Eye (tissue), 1 donor: ENCODE measurements around the gene SLC9A8.
"Not testable (repeated sequence)": the region's sequence is repeated elsewhere in the genome, so short reads cannot be mapped to it uniquely, and the experiment has no call there.

ENCODE experiments used
- DNase-seq: peaks from one replicate; pipeline ENCODE4 v3.0.0-alpha.2; 2015

Gene SLC9A8

DNA sequence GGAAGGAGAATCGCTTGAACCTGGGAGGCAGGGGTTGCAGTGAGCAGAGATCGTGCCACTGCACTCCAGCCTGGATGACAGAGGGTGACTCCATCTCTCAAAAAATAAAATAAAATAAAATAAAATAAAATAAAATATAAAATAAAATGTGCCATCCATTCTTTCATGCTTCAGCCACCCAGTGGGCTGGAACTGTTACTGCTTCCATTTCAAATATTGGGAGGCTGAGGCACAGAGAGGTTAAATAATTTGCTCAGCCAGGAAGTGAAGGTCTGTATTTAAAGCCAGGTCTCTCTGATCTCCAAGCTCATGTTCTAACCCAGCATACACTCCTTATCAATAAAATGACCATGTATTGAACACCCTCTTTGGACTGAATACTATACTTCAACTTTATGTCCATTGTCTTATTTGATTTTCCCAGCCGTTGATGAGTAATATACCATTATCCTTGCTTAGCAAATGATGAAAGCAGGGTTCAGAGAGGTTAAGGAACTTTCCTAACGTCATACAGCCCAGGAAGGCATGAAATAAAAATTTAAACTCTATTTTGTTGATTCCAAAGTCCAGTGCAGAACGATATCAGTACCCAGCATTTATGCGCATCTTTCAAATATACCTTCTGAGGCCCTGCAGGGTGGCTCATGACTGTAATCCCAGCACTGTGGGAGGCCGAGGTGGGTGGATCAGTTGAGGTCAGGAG lies 25.8 kb upstream of the SLC9A8 start:
- DNase-seq: no peak

DNA sequence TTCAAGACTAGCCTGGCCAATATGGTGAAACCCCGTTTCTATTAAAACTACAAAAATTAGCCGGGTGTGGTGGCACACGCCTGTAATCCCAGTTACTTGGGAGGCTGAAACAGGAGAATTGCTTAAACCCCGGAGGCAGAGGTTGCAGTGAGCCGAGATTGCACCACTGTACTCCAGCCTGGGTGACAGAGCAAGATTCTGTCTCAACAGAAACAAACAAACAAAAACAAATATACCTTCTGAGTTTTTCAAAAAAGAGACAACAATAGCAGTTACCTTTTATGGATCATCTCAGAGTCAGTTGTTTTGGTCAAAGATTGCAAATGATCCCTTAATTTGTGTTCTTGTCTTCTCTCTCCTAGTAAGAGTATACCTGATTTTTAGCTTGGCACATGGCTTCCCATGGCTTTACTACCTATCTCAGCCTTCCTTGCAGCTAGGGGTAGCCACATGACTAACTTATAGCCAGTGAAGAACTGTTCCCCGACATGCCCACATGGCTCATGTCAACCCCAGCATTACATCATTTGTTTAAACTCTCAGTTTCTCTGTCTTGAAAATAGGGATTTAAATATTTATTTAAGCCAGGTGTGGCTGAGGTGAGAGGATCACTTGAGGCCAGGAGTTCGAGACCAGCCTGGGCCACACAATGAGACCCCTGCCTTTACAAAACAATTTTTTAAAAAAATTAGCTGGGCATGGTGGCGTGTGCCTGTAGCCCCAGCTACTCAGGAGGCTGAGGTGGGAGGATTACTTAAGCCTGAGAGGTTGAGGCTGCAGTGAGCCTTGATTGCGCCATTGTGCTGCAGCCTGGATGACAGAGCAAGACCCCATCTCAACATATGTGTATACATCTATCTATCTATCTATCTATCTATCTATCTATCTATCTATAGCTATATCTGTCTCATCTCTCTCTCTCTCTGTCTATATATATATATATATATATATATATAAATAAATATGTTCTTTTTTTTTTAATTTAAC lies 25.0 kb upstream of the SLC9A8 start:
- DNase-seq: no peak

DNA sequence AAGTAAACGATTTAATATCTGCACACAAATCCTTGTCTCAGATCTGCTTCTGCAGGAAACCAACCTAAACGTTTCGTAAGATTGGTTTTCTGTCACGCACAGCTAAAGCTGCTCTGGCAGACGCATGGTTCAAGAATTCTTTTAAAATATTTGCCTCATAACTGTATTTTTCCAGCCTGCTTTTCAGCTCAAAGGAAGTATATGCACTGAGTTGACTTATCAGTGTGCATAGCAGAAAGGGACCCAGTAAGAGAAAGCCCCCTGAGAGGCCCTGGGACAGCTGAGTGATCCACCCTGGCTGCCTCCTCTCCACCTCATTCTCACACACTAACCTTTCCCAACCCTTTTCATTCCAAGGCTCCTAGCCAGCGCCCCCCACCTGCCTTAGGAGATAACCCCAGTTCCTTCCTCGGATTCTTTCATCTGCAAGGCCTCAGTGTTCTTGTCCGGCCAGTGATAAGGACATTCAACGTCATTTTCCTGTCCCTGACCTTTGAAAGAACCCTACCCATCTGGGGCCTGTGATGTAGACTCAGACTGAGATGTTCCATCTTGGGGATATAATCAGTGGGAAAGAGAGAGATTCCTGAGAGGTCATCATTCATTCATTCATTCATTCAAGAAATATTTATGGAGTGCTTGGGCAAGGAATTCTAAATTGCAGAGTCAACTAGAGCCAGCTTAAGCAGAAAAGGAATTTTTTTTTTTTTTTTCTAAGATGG lies 22.4 kb upstream of the SLC9A8 start:
- DNase-seq: peak; percentile 14

DNA sequence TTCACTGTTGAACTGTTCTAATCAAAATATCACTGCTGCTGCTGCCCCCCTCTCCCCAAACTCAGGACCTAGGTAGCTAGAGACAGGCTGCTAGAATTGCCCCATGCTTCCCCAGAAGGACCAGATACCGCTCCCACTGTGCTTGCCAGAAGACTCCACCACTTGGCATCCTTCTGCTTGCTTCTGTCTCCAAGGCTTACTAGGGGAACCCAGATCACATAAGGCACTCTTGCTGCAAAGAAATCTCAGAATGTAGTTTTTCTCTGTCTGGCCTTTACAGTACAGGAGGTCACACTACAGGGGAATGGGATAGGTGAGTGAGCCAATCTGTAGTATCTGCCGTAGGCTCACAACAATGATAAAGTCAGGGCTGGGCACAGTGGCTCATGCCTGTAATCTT lies 21.5 kb upstream of the SLC9A8 start:
- DNase-seq: no peak

DNA sequence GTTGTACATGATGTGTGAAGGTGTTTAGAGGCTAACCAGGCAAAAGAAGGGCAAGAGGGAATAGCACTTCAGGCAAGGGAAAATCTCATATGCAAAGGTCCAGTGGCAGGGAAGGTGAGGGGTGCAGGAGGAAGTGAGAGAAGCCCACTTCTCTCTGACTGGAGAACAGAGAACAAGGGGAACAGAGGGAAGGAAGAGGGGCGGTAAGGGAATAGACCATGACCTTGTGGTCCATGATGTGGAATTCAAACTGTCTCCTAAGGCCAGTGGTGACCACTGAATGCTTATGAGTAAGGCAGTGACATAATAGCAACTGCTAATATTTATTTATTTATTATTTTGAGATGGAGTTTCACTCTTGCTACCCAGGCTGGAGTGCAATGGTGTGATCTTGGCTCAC lies 20.6 kb upstream of the SLC9A8 start:
- DNase-seq: no peak

DNA sequence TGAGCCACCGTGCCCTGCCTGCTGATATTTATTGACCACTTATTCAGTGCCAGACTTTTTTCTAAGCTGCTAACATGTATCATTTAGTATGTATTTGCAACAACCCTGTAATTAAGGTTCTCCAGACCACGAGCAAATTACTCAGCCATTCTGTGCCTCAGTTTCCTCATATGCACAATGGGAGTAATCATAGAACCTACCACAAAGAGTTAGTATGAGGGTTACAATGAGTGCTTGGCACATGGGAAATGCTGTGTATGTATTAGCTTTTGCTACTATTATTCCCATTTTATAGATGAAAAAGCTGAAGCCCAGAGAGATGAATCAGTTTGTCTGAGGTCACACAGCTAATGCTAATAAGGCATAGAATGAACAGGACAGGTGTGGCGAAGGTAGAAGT lies 20.0 kb upstream of the SLC9A8 start:
- DNase-seq: no peak

DNA sequence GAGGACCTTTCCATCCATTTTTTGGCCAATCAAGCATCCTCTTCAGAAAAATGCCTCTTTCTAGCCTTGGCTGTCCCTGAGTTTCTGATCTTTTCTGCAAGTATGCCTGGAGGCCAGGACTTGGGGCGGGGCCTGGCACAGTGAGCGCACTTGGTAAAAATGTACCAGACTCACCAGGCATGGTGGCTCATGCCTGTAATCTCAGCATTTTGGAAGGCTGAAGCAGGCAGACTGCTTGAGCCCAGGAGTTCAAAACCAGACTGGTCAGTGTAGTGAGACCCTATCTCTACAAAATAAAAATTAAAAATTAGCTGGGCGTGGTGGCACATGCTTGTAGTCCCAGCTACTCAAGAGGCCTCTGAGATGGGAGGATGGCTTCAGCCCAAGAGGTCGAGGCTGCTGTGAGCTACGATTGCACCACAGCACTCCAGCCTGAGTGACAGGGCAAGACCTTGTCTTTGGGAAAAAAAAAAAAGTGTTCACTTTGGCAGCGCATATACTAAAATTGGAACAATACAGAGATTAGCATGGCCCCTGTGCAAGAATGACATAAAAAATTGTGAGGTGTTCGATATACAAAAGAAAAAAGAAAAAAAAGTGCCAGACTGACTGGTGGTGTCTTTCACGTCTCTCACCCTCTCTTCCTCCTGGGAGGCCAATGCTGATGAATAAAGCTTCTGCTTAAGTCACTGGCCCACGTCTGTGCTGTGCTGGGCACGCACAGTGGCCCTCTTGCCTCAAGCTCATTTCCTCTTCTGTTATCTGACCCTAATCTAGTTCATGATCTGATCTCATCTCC lies 18.1 kb upstream of the SLC9A8 start:
- DNase-seq: no peak

DNA sequence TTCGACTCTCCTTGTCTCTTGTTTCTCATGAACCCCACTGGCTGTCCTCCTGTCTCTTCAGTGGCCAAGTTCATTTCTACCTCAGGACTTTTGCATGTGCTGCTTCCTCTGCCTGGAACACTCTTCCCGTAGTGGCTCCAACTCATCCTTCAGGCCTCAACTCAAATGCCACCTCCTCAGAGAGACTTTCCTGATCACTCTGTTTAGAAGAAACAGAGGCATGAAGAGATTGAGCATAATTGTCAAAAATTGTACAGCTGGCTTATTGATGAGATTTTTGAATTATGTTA lies 17.5 kb upstream of the SLC9A8 start:
- DNase-seq: no peak

DNA sequence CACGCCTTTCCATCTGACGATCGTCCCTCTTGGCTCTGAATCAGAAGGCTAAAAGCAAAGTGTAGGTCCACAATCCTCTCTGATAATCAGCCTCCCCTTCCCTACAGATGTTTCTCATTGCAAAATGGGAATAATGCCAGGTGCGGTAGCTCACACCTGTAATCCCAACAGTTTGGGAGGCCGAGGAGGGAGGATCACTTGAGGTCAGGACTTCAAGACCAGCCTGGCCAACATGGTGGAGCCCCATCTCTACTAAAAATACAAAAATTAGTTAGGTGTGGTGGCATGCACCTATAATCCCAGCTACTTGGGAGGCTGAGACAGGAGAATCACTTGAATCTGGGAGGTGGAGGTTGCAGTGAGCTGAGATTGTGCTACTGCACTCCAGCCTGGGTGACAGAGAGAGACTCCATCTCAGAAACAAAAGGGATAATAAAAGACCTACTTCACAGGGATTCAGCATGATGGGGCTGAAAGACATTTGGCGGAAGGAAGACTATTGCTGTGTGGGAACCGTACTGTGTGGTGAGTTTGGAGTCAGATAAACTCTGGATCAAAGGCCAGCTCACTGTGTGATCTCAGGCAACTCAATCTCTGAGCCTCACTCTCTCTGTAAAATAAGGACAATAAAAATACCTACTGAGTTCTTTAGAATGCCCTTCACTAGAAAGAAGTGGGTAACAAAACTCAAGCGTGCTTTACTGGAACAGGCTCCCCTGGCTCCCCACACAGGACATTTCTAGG lies 15.9 kb upstream of the SLC9A8 start:
- no peak for DNase-seq

DNA sequence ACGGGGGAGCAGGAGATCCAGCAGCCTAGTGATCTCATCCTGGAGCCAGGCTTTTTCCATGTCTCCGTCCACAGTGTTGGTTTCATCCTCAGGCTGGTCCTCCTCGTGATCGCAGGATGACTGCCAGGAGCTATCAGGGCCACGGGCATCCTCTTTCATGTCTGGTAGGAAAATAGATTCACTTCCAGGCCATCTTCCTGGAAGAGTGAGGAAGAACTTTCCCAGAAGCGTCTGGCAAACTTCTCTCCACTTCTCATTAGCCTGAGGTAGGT lies 15.3 kb upstream of the SLC9A8 start:
- no peak for DNase-seq

DNA sequence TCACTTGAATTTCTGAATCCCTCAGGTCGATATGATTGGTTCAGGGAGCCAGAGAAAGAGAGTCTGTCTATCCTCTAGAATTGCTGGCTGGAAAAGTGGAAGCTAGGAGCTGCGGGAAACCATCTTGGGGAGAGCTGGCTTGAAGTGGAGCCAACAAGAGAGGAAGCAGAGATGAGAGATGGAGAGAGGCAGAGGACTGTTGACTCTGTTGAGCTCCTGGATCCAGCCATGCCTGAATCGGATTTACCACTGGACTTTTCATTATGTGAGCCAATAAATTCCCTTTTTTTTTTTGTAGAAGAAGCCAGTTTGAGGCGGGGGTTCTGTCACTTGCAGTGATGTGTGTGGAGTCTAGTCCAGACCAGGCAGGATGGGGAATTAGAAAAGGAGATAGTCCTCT lies 13.9 kb upstream of the SLC9A8 start:
- no peak for DNase-seq

DNA sequence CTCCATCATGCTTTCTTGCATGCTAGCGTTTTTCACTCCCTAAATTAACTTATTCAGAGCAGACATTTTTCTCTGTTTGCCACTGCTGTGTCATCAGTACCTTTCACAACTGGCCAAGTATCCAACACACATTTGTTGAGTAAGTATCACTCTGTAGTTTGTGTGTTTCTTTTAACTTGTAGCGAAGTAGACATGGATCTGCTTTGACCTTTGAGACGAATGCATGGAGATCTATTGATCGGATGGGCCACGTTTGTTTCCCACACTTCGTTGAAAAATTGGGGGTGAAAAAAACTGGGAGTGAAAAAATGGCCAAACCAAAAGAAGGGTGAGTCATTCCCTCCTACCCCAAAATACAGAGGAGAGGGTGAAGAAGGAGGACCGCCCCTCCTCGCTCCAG lies 12.9 kb upstream of the SLC9A8 start:
- no peak for DNase-seq

DNA sequence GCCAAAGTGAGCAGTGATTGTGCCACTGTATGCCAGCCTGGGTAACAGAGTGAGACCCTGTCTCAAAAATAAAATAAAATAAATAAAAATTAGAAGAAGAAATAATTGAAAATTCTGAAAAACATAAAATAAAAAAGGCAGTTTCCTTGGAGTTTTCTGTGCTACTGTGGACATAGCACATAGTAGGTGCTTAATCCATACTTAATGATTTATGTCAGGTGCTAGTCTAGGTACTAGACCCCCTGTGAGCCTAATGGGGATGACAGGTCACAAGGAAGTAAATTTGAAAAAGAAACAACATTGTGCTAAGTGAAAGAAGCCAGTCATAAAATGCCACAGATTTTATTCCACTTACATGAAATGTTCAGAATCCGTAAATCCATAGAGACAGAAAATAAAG lies 9.2 kb upstream of the SLC9A8 start:
- DNase-seq: no peak

DNA sequence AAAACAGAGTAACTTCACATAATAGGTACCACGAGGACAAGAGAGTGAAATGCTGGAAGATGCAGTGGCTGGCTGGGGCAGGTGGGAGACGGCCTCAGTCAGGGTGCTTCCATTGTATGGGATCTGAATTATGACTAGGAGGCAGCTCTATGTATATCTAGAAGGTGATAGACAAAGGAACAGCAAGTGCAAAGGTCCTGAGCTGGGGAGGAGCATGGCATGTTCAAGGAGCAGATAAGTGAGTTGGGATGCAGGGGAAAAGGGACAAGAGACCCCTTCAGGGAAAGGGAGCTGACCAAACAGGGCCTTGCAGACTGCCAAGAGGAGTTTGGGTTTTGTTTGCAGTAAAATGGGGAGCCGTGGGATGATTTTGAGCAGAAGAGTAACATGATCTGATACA lies 8.3 kb upstream of the SLC9A8 start:
- DNase-seq: no peak

DNA sequence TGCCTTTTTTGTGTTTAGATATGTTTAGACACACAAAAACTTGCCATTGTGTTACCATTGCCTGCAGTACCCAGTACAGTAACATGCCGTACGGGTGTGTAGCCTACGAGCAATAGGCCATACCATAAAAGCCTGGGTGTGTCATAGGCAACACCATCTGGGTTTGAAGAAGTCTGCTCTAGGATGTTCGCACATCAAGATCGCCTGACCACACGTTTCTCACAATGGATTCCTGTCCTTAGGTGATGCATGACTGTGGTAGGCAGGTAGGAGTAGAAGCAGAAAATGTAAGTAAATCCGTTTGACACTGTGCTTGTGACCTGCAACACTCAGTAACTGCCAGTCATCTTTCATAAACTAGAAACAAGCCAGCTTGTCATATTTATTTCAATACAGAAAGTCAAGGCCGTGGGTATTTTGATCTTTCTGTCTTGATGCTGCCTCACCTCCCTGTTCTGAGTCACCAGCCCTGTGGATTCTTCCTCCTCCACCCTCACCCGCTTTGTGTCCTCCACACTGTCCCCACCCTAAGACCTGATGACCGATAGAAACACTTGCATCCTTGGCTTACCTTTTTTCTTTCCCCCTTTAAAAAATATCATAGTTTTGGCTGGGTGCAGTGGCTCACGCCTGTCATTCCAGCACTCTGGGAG lies 7.3 kb upstream of the SLC9A8 start:
- not testable (repeated sequence) for DNase-seq

DNA sequence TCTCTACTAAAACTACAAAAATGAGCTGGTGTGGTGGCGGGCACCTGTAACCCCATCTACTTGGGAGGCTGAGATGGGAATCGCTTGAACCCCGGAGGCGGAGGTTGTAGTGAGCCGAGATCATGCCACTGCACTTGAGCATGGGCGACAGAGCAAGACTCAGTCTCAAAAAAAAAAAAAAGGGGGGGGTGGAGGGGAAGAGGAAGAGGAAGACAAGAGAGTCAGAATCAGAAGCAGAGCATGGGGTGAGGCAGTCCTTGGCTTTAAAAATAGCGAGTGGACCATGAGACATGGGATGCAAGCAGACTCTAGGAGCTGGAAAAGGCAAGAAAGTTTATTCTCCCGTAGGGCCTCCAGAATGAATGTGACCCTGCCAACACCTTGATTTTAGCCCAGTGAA lies 3.9 kb upstream of the SLC9A8 start:
- no peak for DNase-seq

DNA sequence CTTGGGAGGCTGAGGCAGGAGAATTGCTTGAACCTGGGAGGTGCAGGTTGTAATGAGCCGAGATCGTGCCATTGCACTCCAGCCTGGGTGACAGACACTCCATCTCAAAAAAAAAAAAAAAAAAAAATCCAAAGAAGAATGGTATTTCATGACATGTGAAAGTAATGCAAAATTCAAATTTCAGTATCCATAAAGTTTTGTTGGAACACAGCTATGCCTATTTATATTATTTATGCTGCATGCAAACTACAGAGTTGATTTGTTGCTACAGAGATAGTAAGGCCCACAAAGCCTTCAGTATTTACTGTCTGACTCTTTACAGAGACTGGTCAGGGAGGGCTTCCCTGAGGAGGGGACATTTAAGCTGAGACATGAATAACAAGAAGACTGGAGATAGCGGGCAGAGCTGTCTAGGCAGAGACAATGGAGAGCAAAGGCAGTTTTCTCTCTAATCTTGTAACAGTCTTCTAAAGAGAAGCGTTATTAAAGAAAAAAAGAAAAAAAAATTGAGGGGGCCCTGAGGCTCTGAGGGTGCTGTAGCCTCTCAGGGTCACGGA lies 2.7 kb upstream of the SLC9A8 start:
- DNase-seq: no peak

DNA sequence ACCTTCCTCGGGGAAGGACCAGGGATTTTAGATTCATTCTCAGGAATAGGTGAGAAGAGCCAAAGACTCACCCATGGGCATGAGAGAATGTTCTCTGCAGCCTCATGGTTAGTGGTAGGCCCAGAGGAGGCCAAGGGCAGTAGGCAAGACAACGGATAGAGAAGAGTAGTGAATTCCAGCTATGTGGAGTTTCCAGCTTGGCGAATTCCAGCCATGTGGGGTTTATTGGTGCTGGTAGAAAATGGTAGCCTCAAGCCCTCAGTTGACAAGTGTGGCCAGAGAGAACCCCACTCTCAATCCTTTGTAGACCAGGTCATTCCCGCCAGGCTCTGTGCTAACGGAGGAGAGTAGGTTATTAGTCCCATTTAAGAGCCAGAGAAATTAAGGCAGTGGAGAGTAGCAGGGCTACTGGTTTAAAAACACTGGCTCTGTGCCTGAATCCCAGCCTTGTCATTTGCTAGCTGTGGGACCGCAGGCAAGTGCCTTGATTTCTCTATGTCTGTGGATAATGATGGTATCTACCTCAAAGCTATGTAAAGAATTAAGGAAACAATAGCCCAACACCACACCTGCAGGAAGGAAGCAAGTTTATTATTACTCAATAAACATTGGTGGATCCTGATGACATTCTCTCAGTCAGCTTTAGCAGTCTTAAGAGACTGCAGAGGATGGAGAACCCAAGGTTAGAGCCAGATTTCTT lies 2.0 kb upstream of the SLC9A8 start:
- no peak for DNase-seq

DNA sequence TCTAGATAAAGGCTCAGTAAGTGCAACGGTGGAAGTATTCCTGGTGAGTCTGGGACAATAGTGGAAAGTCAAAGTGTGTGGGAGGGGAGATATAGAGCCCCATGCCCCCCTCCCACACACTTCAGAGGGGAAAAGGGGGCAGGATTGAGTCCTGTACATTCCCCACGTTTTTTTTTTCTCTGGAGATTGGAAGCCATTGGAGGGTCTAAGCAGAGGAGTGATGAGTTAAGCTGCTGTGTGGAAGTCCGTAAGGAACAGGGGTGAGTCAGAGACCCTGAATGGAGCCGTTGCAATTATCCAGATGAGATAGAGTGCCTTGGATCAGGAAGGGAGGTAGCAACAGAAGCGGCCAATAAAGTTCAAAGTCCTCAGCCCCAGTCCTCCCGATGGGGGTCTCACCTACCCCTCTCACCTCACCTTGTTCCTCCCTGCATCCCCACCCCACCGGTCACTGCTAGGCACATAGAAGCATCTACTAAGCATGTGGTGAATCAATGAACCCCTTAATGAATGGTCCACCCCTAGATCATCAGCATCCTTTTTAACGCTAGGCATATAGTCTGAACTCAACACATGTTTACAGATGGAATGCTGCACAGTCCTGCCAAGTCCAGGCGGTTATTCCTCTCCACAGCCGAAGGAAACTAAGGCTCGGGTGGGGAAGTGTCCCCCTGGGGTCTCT lies 662 bp upstream of the SLC9A8 start:
- DNase-seq: no peak

DNA sequence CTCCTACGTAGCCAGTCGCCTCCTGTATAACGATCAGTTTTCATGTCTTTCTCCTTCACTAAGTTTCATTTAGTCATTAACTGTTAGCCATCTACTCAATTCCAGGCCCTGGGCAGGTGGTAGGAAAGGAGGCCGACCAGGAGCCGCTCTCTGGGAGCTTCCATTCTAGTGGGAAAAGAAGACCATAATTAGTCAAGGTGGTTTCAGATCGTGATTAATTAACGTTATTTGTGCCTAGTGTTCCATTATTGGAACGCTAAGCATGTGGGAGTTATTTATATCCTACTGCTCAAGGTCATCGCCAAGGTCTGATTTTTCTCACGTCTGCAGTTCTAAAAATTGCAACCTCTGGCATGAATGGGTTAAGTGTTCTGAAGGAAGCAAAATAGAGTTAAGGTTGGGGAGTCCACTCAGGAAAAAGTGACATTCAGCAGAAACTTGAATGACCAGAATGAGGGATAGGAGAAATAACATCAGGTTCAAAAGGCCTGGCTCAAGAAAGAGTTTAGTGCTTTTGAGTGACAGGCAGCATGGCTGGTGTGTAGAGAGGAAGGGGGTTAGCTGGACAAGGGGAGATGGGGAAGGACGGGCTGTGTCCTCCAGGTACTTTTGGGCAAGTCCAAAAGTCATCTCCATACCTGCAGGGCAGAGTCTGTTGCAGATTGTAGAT lies 812 bp downstream of the SLC9A8 start:
- DNase-seq: no peak
